GM23338 (cell line): ENCODE data around the gene MOSMO. TPM values are rescaled to one million over a fixed set of nuclear protein-coding genes. Genes with fewer than 3 reads are reported as not detected.

Source experiments
- ATAC-seq: fragments of 200-7000 bp; cut with Tn5 transposase; 3 replicates; pipeline ENCODE4 v1.9.1; 2020
- DNase-seq: peaks from one replicate; pipeline ENCODE4 v3.0.0-alpha.2; 2015; ENCODE audit warnings: low spot score
- H2AFZ ChIP-seq: fragments of 200-600 bp; sonication (generic); 2 replicates; pipeline ENCODE4 v1.8.0; 2016; ENCODE audit warnings: antibody characterized with exemption, mild to moderate bottlenecking, moderate library complexity
- H3F3A ChIP-seq: fragments of 200-600 bp; sonication (generic); replicated peaks from 2 replicates; pipeline ENCODE4 v1.8.0; 2017; ENCODE audit warnings: antibody characterized with exemption, mixed run types, low read depth
- H3K27ac ChIP-seq: fragments of 200-600 bp; sonication (generic); 2 replicates; pipeline ENCODE4 v1.6.1; 2016; ENCODE audit warnings: low read depth
- H3K27me3 ChIP-seq: fragments of 200-600 bp; sonication (generic); 2 replicates; pipeline ENCODE4 v1.8.0; 2016; ENCODE audit warnings: mild to moderate bottlenecking, mixed run types, moderate library complexity; ENCODE audit not compliant: insufficient read depth
- H3K36me3 ChIP-seq: fragments of 200-600 bp; sonication (generic); 2 replicates; pipeline ENCODE4 v1.8.0; 2016; ENCODE audit warnings: mild to moderate bottlenecking; ENCODE audit not compliant: insufficient read depth
- H3K4me1 ChIP-seq: fragments of 200-600 bp; sonication (generic); 2 replicates; pipeline ENCODE4 v1.8.0; 2016; ENCODE audit warnings: mild to moderate bottlenecking, moderate library complexity; ENCODE audit not compliant: insufficient read depth
- H3K4me2 ChIP-seq: fragments of 200-600 bp; sonication (generic); 2 replicates; pipeline ENCODE4 v1.7.1; 2017; ENCODE audit warnings: mixed run types
- H3K4me3 ChIP-seq: fragments of 200-600 bp; sonication (generic); 2 replicates; pipeline ENCODE4 v1.6.1; 2016; ENCODE audit warnings: mixed run types
- H3K79me2 ChIP-seq: fragments of 200-600 bp; sonication (generic); replicated peaks from 2 replicates; pipeline ENCODE4 v1.8.0; 2017; ENCODE audit warnings: mild to moderate bottlenecking; ENCODE audit not compliant: insufficient read depth
- H3K9me2 ChIP-seq: fragments of 200-600 bp; sonication (generic); 2 replicates; pipeline ENCODE4 v1.8.0; 2017; ENCODE audit not compliant: insufficient read depth
- H4K20me1 ChIP-seq: fragments of 200-600 bp; sonication (generic); replicated peaks from 2 replicates; pipeline ENCODE4 v1.8.0; 2017; ENCODE audit warnings: mild to moderate bottlenecking; ENCODE audit not compliant: insufficient read depth
- H3K27ac Mint-ChIP-seq: 2 replicates; pipeline ENCODE4 v1.8.0; 2020; ENCODE audit warnings: inconsistent platforms, mild to moderate bottlenecking, moderate library complexity, mixed read lengths
- H3K27me3 Mint-ChIP-seq: 3 replicates; pipeline ENCODE4 v1.8.0; 2022; ENCODE audit warnings: low read depth, mild to moderate bottlenecking, moderate library complexity, mixed read lengths, inconsistent platforms; ENCODE audit not compliant: insufficient read depth, poor library complexity
- H3K36me3 Mint-ChIP-seq: 3 replicates; pipeline ENCODE4 v1.8.0; 2021; ENCODE audit warnings: low read depth, mild to moderate bottlenecking, inconsistent platforms, moderate library complexity, mixed read lengths
- H3K4me1 Mint-ChIP-seq: 3 replicates; pipeline ENCODE4 v1.8.0; 2020; ENCODE audit warnings: mild to moderate bottlenecking, inconsistent platforms, mixed read lengths
- H3K4me3 Mint-ChIP-seq: 3 replicates; pipeline ENCODE4 v1.8.0; 2021; ENCODE audit warnings: moderate library complexity, mild to moderate bottlenecking, inconsistent platforms, mixed read lengths
- H3K9me3 Mint-ChIP-seq: 3 replicates; pipeline ENCODE4 v1.8.0; 2020; ENCODE audit warnings: moderate library complexity, mild to moderate bottlenecking, inconsistent platforms, mixed read lengths
- CREB1 ChIP-seq: fragments of 250-450 bp; sonication (Bioruptor Pico); IDR thresholded peaks from 2 replicates; pipeline ENCODE4 v1.5.0; 2020; ENCODE audit warnings: low read depth, mild to moderate bottlenecking, moderate library complexity
- CTCF ChIP-seq, 2 experiments: fragments of 200-600 bp in 1 of 2; sonication (generic) in 1 of 2; conservative IDR thresholded peaks; 2 replicates each; pipeline versions ENCODE4 v1.5.1 to v1.6.1; 2016 to 2017; ENCODE audit warnings: antibody characterized with exemption in 2 of 2, low read depth in 2 of 2, mild to moderate bottlenecking in 2 of 2, moderate library complexity in 1 of 2
- EZH2 ChIP-seq: fragments of 200-600 bp; sonication (generic); IDR thresholded peaks from one replicate; pipeline ENCODE4 v1.8.0; 2017; ENCODE audit warnings: antibody characterized with exemption, mild to moderate bottlenecking, low read depth; ENCODE audit not compliant: unreplicated experiment
- EZH2phosphoT487 ChIP-seq: fragments of 200-600 bp; sonication (generic); IDR thresholded peaks from one replicate; pipeline ENCODE4 v1.8.1; 2018; ENCODE audit warnings: antibody characterized with exemption; ENCODE audit not compliant: unreplicated experiment
- JUNB ChIP-seq: IDR thresholded peaks from one replicate; pipeline ENCODE4 v1.6.1; 2016; ENCODE audit warnings: antibody characterized with exemption; ENCODE audit not compliant: unreplicated experiment
- NANOG ChIP-seq: IDR thresholded peaks from 2 replicates; pipeline ENCODE4 v1.6.1; 2016; ENCODE audit warnings: antibody characterized with exemption, borderline replicate concordance
- POLR2AphosphoS5 ChIP-seq: IDR thresholded peaks from 2 replicates; pipeline ENCODE4 v1.6.1; 2016; ENCODE audit warnings: antibody characterized with exemption, low read depth
- STAT1 ChIP-seq: IDR thresholded peaks from one replicate; pipeline ENCODE4 v1.6.1; 2016; ENCODE audit warnings: antibody characterized with exemption; ENCODE audit not compliant: unreplicated experiment
- ZNF114 ChIP-seq: fragments of 250-450 bp; sonication (Bioruptor Pico); IDR thresholded peaks from 2 replicates; pipeline ENCODE4 v1.5.0; 2020; ENCODE audit warnings: mild to moderate bottlenecking, moderate library complexity
- ZNF331 ChIP-seq: fragments of 250-450 bp; sonication (Bioruptor Pico); IDR thresholded peaks from 2 replicates; pipeline ENCODE4 v1.5.0; 2020; ENCODE audit warnings: low read depth, mild to moderate bottlenecking, moderate library complexity
- polyA plus RNA-seq: library from polyadenylated mRNA; unstranded; fragments of >200 nt; fragmentation: Nextera tagmentation; extraction: Ambion mirVana; gene quantifications from 2 replicates; pipeline ENCODE4 v1.2.1, GENCODE V29; 2016
- total RNA-seq: library from RNA; depleted of rRNA; stranded (reverse); fragments of >200 nt; shearing (Covaris generic); gene quantifications from 2 replicates; pipeline ENCODE4 v1.2.3, GENCODE V29; 2014
- TF ChIP-seq, protein P1 (sequence below): IDR thresholded peaks from 2 replicates; pipeline ENCODE4 v1.6.1; 2016; ENCODE audit warnings: antibody characterized with exemption
- TF ChIP-seq, protein P2 (sequence below): IDR thresholded peaks from one replicate; pipeline ENCODE4 v1.6.1; 2018; ENCODE audit warnings: antibody characterized with exemption; ENCODE audit not compliant: unreplicated experiment
- TF ChIP-seq, protein P3 (sequence below): fragments of 250-450 bp; sonication (Bioruptor Pico); IDR thresholded peaks from 2 replicates; pipeline ENCODE4 v1.5.0; 2020; ENCODE audit warnings: mild to moderate bottlenecking, moderate library complexity

MOSMO gene
- total and polyA plus RNA-seq, 2 experiments from 2014 or later: 8.7 to 19.2 TPM

DNA sequence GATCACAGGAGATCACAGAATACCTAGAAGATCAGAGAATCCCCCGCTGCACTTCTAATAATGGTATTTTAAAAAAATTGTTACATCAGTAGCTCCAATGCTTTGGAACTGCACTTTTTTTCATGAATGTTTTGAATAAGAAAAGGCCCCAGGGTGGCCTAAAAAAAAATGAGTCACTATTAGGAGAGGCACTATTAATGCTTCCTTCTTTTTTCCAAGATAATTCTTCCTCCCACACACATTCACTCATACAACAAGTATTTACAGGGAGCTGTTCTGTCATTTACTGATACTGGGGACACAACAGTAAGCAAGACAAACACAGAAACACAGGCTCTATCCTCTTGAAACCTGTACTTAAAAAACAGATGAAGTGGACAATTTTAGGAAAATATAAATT is 6.3 kb upstream of the MOSMO start:
- H3K27ac Mint-ChIP-seq: no peak overlapping the region
- Histone ChIP-seq H3K4me3 (no peak overlapping the region), H3K79me2 (no peaks in the 10 kb centered on the region), H3K4me2 (0 out of 2 replicates have a peak overlapping the region, but pooled peaks have one; percentile 56), H3K4me1 (peaks cover 3% of the 10 kb centered on the region; the same call in 1 of the 2 replicates), H3K27ac (no peak overlapping the region), H2AFZ (peak overlapping the region; percentile 30; the same call in 1 of the 2 replicates), H4K20me1 (no peaks in the 10 kb centered on the region), H3K9me2 (no peaks in the 10 kb centered on the region), H3K27me3 (peaks cover 4% of the 10 kb centered on the region), H3F3A (no peaks in the 10 kb centered on the region), H3K36me3 (no peaks in the 10 kb centered on the region)
- no peaks in the 10 kb centered on the region for H3K9me3 Mint-ChIP-seq
- peaks cover 4% of the 10 kb centered on the region for H3K27me3 Mint-ChIP-seq
- no peak for TF ChIP-seq ZNF114 (CRISPR knock-in tag)
- no peak for TF ChIP-seq CREB1 (CRISPR knock-in tag)
- TF ChIP-seq EZH2: no peak
- TF ChIP-seq, protein P1, sequence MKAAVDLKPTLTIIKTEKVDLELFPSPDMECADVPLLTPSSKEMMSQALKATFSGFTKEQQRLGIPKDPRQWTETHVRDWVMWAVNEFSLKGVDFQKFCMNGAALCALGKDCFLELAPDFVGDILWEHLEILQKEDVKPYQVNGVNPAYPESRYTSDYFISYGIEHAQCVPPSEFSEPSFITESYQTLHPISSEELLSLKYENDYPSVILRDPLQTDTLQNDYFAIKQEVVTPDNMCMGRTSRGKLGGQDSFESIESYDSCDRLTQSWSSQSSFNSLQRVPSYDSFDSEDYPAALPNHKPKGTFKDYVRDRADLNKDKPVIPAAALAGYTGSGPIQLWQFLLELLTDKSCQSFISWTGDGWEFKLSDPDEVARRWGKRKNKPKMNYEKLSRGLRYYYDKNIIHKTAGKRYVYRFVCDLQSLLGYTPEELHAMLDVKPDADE: no peak
- TF ChIP-seq, protein P2, sequence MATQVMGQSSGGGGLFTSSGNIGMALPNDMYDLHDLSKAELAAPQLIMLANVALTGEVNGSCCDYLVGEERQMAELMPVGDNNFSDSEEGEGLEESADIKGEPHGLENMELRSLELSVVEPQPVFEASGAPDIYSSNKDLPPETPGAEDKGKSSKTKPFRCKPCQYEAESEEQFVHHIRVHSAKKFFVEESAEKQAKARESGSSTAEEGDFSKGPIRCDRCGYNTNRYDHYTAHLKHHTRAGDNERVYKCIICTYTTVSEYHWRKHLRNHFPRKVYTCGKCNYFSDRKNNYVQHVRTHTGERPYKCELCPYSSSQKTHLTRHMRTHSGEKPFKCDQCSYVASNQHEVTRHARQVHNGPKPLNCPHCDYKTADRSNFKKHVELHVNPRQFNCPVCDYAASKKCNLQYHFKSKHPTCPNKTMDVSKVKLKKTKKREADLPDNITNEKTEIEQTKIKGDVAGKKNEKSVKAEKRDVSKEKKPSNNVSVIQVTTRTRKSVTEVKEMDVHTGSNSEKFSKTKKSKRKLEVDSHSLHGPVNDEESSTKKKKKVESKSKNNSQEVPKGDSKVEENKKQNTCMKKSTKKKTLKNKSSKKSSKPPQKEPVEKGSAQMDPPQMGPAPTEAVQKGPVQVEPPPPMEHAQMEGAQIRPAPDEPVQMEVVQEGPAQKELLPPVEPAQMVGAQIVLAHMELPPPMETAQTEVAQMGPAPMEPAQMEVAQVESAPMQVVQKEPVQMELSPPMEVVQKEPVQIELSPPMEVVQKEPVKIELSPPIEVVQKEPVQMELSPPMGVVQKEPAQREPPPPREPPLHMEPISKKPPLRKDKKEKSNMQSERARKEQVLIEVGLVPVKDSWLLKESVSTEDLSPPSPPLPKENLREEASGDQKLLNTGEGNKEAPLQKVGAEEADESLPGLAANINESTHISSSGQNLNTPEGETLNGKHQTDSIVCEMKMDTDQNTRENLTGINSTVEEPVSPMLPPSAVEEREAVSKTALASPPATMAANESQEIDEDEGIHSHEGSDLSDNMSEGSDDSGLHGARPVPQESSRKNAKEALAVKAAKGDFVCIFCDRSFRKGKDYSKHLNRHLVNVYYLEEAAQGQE: no peak
- TF ChIP-seq CTCF (conservative IDR thresholded peaks at IDR 0.05; ENCODE audit: low read depth in 2 of 2): no peak
- no peak for TF ChIP-seq JUNB
- TF ChIP-seq STAT1: no peak
- no peak for TF ChIP-seq NANOG
- TF ChIP-seq ZNF331 (CRISPR knock-in tag): no peak
- TF ChIP-seq, protein P3, sequence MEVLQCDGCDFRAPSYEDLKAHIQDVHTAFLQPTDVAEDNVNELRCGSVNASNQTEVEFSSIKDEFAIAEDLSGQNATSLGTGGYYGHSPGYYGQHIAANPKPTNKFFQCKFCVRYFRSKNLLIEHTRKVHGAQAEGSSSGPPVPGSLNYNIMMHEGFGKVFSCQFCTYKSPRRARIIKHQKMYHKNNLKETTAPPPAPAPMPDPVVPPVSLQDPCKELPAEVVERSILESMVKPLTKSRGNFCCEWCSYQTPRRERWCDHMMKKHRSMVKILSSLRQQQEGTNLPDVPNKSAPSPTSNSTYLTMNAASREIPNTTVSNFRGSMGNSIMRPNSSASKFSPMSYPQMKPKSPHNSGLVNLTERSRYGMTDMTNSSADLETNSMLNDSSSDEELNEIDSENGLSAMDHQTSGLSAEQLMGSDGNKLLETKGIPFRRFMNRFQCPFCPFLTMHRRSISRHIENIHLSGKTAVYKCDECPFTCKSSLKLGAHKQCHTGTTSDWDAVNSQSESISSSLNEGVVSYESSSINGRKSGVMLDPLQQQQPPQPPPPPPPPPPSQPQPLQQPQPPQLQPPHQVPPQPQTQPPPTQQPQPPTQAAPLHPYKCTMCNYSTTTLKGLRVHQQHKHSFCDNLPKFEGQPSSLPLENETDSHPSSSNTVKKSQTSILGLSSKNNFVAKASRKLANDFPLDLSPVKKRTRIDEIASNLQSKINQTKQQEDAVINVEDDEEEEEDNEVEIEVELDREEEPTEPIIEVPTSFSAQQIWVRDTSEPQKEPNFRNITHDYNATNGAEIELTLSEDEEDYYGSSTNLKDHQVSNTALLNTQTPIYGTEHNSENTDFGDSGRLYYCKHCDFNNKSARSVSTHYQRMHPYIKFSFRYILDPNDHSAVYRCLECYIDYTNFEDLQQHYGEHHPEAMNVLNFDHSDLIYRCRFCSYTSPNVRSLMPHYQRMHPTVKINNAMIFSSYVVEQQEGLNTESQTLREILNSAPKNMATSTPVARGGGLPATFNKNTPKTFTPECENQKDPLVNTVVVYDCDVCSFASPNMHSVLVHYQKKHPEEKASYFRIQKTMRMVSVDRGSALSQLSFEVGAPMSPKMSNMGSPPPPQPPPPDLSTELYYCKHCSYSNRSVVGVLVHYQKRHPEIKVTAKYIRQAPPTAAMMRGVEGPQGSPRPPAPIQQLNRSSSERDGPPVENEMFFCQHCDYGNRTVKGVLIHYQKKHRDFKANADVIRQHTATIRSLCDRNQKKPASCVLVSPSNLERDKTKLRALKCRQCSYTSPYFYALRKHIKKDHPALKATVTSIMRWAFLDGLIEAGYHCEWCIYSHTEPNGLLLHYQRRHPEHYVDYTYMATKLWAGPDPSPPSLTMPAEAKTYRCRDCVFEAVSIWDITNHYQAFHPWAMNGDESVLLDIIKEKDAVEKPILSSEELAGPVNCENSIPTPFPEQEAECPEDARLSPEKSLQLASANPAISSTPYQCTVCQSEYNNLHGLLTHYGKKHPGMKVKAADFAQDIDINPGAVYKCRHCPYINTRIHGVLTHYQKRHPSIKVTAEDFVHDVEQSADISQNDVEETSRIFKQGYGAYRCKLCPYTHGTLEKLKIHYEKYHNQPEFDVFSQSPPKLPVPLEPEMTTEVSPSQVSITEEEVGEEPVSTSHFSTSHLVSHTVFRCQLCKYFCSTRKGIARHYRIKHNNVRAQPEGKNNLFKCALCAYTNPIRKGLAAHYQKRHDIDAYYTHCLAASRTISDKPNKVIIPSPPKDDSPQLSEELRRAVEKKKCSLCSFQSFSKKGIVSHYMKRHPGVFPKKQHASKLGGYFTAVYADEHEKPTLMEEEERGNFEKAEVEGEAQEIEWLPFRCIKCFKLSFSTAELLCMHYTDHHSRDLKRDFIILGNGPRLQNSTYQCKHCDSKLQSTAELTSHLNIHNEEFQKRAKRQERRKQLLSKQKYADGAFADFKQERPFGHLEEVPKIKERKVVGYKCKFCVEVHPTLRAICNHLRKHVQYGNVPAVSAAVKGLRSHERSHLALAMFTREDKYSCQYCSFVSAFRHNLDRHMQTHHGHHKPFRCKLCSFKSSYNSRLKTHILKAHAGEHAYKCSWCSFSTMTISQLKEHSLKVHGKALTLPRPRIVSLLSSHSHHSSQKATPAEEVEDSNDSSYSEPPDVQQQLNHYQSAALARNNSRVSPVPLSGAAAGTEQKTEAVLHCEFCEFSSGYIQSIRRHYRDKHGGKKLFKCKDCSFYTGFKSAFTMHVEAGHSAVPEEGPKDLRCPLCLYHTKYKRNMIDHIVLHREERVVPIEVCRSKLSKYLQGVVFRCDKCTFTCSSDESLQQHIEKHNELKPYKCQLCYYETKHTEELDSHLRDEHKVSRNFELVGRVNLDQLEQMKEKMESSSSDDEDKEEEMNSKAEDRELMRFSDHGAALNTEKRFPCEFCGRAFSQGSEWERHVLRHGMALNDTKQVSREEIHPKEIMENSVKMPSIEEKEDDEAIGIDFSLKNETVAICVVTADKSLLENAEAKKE (CRISPR knock-in tag): no peak
- no peak for TF ChIP-seq EZH2phosphoT487
- no peak for TF ChIP-seq POLR2AphosphoS5
- H3K4me3 Mint-ChIP-seq: peak overlapping the region; percentile 19; the same call in 1 of the 3 replicates
- peaks cover 8% of the 10 kb centered on the region for H3K4me1 Mint-ChIP-seq
- DNase-seq (no peak), ATAC-seq (no peak)
- no peaks in the 10 kb centered on the region for H3K36me3 Mint-ChIP-seq
